ENCODE results near the gene NAA20. TPM values are rescaled to one million over a fixed set of nuclear protein-coding genes. Genes with fewer than 3 reads are reported as not detected.
A peak's percentile ranks its signal among the peaks of the same experiment; 100 is the strongest.

Gene NAA20
- total RNA-seq, 1 experiment from 2014 or later = 81.5 TPM

GRCh38 chr20:20070871-20071726 is 53.9 kb downstream of the NAA20 start:
- Mint-ChIP-seq H3K27me3 (ENCODE audit: insufficient read depth, unreplicated experiment) (no peaks in the 10 kb centered on the region), H3K36me3 (ENCODE audit: insufficient read depth, unreplicated experiment) (no peaks in the 10 kb centered on the region), H3K4me1 (ENCODE audit: low read depth, unreplicated experiment) (peaks cover 14% of the 10 kb centered on the region), H3K4me3 (ENCODE audit: unreplicated experiment) (no peak overlapping the region), H3K27ac (ENCODE audit: unreplicated experiment) (peak overlapping the region; percentile 7), H3K9me3 (ENCODE audit: unreplicated experiment) (no peaks in the 10 kb centered on the region)
- no TSS peak for BruUV-seq (replicated peaks)
- peak; percentile 43 to 50 for DNase-seq
- Histone ChIP-seq H3K4me1 (peaks cover 35% of the 10 kb centered on the region), H3K9me3 (no peaks in the 10 kb centered on the region), H3K4me3 (ENCODE audit: low read depth, low read length) (no peak overlapping the region), H3K27me3 (replicated peaks; ENCODE audit: control insufficient read depth, insufficient read depth, low read length) (no peaks in the 10 kb centered on the region), H3K36me3 (ENCODE audit: control insufficient read depth, insufficient read depth, low read length) (no peaks in the 10 kb centered on the region)
- TF ChIP-seq, protein P1, sequence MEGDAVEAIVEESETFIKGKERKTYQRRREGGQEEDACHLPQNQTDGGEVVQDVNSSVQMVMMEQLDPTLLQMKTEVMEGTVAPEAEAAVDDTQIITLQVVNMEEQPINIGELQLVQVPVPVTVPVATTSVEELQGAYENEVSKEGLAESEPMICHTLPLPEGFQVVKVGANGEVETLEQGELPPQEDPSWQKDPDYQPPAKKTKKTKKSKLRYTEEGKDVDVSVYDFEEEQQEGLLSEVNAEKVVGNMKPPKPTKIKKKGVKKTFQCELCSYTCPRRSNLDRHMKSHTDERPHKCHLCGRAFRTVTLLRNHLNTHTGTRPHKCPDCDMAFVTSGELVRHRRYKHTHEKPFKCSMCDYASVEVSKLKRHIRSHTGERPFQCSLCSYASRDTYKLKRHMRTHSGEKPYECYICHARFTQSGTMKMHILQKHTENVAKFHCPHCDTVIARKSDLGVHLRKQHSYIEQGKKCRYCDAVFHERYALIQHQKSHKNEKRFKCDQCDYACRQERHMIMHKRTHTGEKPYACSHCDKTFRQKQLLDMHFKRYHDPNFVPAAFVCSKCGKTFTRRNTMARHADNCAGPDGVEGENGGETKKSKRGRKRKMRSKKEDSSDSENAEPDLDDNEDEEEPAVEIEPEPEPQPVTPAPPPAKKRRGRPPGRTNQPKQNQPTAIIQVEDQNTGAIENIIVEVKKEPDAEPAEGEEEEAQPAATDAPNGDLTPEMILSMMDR (IDR thresholded peaks at IDR 0.05; ENCODE audit: insufficient read depth in 1 of 2, low read depth in 1 of 2, low read length in 1 of 2, severe bottlenecking in 1 of 2, unreplicated experiment in 1 of 2) = no peak
- ChIA-PET CTCF (interaction anchor here (1.0 to 1.2 kb wide), 2 partner anchors 13 to 19 kb away, joined by 4 read pairs; partner anchors contain the start of genes CFAP61 and CRNKL1), POLR2A (no interaction called here)
- intact Hi-C loops (cut with micrococcal nuclease; ENCODE audit: unreplicated experiment) = no loop called here

DNA sequence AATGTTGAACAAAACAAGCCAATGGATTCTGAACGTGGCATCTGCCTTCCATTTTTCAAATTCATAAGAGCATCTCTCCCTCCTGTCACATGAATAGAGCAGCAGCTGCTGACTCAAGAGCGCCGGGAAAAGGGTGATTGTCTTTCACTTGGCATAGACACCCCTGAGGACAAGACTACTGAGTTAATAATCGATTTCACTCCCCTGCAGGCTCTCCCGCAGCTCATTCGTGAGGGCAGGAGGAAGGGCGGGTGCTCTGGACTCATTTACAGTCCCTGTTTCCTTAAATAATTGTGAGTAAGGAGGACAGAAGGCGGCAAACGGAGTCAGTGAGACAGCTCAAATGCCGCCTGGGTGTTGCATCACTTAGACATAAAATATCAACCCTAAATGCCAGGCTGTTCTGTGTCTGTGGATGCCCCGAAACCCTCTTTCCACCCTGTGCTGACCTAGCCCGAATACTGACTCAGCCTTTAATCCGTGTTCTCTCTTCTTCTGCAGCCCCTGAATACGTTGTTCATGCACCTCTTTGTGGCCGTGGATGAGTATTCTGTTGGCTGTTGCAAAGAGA is 56.7 kb downstream of the NAA20 start:
- CTCF ChIA-PET = interaction anchor here (0.6 kb wide), 1 partner anchor 1051 kb away, joined by 5 read pairs; no protein-coding TSS in a partner anchor
- no peaks in the 10 kb centered on the region for H3K36me3 Mint-ChIP-seq (ENCODE audit: insufficient read depth, unreplicated experiment)
- no TSS peak for BruUV-seq (replicated peaks)

DNA sequence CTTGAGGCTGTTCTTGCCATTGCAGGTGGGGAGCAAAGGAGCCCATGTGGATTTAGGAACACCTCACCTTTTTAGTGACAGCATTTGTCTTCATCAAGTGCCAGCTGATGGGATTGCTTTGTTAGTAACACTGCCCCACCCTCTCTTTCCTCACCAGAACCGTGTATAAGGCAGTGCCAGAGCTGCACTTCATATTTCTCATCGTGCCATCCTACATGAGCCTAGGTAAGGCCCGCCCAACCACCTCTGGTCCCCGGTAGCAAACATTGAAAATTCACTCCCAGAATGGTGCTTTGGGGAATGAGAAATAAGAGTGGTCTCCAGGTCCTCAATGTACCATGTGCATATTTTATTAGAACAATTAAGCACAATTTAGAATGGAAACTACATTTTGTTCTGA is 57.9 kb downstream of the NAA20 start:
- no peaks in the 10 kb centered on the region for H3K36me3 ChIP-seq (ENCODE audit: control insufficient read depth, insufficient read depth, low read length)
- CTCF ChIA-PET = no interaction called here
- Mint-ChIP-seq H3K36me3 (ENCODE audit: insufficient read depth, unreplicated experiment) (no peaks in the 10 kb centered on the region), H3K9me3 (ENCODE audit: unreplicated experiment) (peaks cover 17% of the 10 kb centered on the region), H3K4me1 (ENCODE audit: low read depth, unreplicated experiment) (peaks cover 27% of the 10 kb centered on the region), H3K27me3 (ENCODE audit: insufficient read depth, unreplicated experiment) (no peaks in the 10 kb centered on the region), H3K27ac (ENCODE audit: unreplicated experiment) (no peak overlapping the region), H3K4me3 (ENCODE audit: unreplicated experiment) (no peak overlapping the region)
- H3K27me3 ChIP-seq (replicated peaks; ENCODE audit: control insufficient read depth, insufficient read depth, low read length) = no peaks in the 10 kb centered on the region
- intact Hi-C loops (cut with micrococcal nuclease; ENCODE audit: unreplicated experiment) = no loop called here
- TF ChIP-seq, protein P1 (IDR thresholded peaks at IDR 0.05; ENCODE audit: insufficient read depth in 1 of 2, low read depth in 1 of 2, low read length in 1 of 2, severe bottlenecking in 1 of 2, unreplicated experiment in 1 of 2) = no peak
- H3K9me3 ChIP-seq = no peaks in the 10 kb centered on the region
- BruUV-seq (replicated peaks) = no TSS peak
- POLR2A ChIA-PET = no interaction called here
- no peak overlapping the region for H3K4me3 ChIP-seq (ENCODE audit: low read depth, low read length)
- peaks cover 39% of the 10 kb centered on the region for H3K4me1 ChIP-seq
- DNase-seq = no peak

More for the DNA sequence above, 56.7 kb downstream of the NAA20 start:
- TF ChIP-seq, protein P1 (IDR thresholded peaks at IDR 0.05; ENCODE audit: insufficient read depth in 1 of 2, low read depth in 1 of 2, low read length in 1 of 2, severe bottlenecking in 1 of 2, unreplicated experiment in 1 of 2) = no peak
- H3K4me1 Mint-ChIP-seq (ENCODE audit: low read depth, unreplicated experiment) = peaks cover 22% of the 10 kb centered on the region
- H3K27me3 ChIP-seq (replicated peaks; ENCODE audit: control insufficient read depth, insufficient read depth, low read length) = no peaks in the 10 kb centered on the region
- peaks cover 39% of the 10 kb centered on the region for H3K4me1 ChIP-seq
- peaks cover 17% of the 10 kb centered on the region for H3K9me3 Mint-ChIP-seq (ENCODE audit: unreplicated experiment)
- H3K27me3 Mint-ChIP-seq (ENCODE audit: insufficient read depth, unreplicated experiment) = no peaks in the 10 kb centered on the region
- intact Hi-C loops (cut with micrococcal nuclease; ENCODE audit: unreplicated experiment) = no loop called here
- no peaks in the 10 kb centered on the region for H3K9me3 ChIP-seq
- POLR2A ChIA-PET = no interaction called here
- H3K36me3 ChIP-seq (ENCODE audit: control insufficient read depth, insufficient read depth, low read length) = no peaks in the 10 kb centered on the region
- no peak for DNase-seq
- no peak overlapping the region for H3K4me3 ChIP-seq (ENCODE audit: low read depth, low read length)
- H3K4me3 Mint-ChIP-seq (ENCODE audit: unreplicated experiment) = peak overlapping the region; percentile 58
- H3K27ac Mint-ChIP-seq (ENCODE audit: unreplicated experiment) = no peak overlapping the region
